ENCODE measurements around the gene SLC25A25. TPM values are rescaled to one million over a fixed set of nuclear protein-coding genes. Genes with fewer than 3 reads are reported as not detected.
A peak's percentile ranks its signal among the peaks of the same experiment; 100 is the strongest.

Gene SLC25A25
- total and polyA plus RNA-seq, 2 donors (not counting 3 experiments of a cell fraction or from before 2014, with no cell fraction given): 18.1 to 20.2 TPM

DNA sequence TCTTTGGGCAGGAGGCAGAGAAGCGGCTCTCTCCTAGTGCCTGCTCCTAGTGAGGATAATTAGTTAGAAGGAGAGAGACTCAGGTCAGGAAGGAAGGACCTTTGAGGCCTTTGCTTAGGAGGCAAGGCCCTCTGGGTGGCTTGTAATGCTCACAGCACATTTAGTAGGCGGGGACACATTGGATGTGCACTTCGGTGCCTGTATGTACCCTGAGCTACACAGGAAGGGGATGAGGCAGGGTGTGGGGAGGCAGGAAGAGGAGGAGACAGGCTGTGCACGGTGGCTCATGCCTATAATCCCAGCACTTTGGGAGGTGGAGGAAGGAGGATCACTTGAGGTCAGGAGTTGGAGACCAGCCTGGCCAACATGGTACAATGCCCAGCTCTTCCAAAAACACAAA, 74.0 kb downstream of the SLC25A25 start:
- no peak for TF ChIP-seq POLR2AphosphoS5 (IDR thresholded peaks at IDR 0.05; ENCODE audit: insufficient read depth, low read depth, low read length)
- TF ChIP-seq, protein P1, sequence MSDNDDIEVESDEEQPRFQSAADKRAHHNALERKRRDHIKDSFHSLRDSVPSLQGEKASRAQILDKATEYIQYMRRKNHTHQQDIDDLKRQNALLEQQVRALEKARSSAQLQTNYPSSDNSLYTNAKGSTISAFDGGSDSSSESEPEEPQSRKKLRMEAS (IDR thresholded peaks at IDR 0.05; ENCODE audit: insufficient read depth, insufficient read length): no peak
- TF ChIP-seq POLR2A (IDR thresholded peaks at IDR 0.05; ENCODE audit: low read depth, low read length): no peak
- no peak for TF ChIP-seq GATA2 (IDR thresholded peaks at IDR 0.05; ENCODE audit: insufficient read depth, insufficient read length, low read depth, low read length)
- POLR2A ChIA-PET: no interaction called here
- Histone ChIP-seq H3K9ac (replicated peaks; ENCODE audit: extremely low read depth, insufficient read depth, low read length) (no peak overlapping the region), H2AFZ (ENCODE audit: low read depth, low read length) (peak overlapping the region; percentile 12), H3K36me3 (ENCODE audit: control insufficient read depth in 2 of 2, extremely low read depth in 1 of 2, insufficient read depth in 2 of 2, low read length in 2 of 2) (no peaks in the 10 kb centered on the region), H3K9me3 (replicated peaks; ENCODE audit: control insufficient read depth, insufficient read depth, low read length) (no peaks in the 10 kb centered on the region), H3K4me1 (ENCODE audit: control insufficient read depth, extremely low read depth, insufficient read depth, low read length) (no peaks in the 10 kb centered on the region), H3K27me3 (ENCODE audit: control insufficient read depth in 2 of 2, insufficient read depth in 2 of 2, low read length in 2 of 2) (no peaks in the 10 kb centered on the region), H3K4me2 (ENCODE audit: insufficient read depth, low read length) (no peak overlapping the region), H3K27ac (ENCODE audit: insufficient read depth, low read depth, low read length) (no peak overlapping the region), H3K9me1 (replicated peaks; ENCODE audit: control insufficient read depth, extremely low read depth, insufficient read depth, low read length) (no peaks in the 10 kb centered on the region), H3K4me3 (replicated peaks in 1 of 3; ENCODE audit: insufficient read depth in 1 of 3, low read depth in 1 of 3, low read length in 3 of 3) (no peak overlapping the region), H4K20me1 (replicated peaks; ENCODE audit: control insufficient read depth, extremely low read depth, insufficient read depth, low read length) (no peaks in the 10 kb centered on the region), H3K79me2 (ENCODE audit: control insufficient read depth, insufficient read depth, low read length) (no peaks in the 10 kb centered on the region)
- BruUV-seq (replicated peaks): no TSS peak
- CTCF ChIA-PET: interaction anchor here (1.9 kb wide), 1 partner anchor 24 kb away, joined by 9 read pairs; no protein-coding TSS in a partner anchor
- intact Hi-C loops (cut with micrococcal nuclease): no loop called here
- no peak for DNase-seq (ENCODE audit: low read depth, low spot score)
- dilution Hi-C loops (cut with MboI; ENCODE audit: extremely low pct_ligation_motif_present, low sequenced_read_pairs): no loop called here
- no peak for FAIRE-seq

DNA sequence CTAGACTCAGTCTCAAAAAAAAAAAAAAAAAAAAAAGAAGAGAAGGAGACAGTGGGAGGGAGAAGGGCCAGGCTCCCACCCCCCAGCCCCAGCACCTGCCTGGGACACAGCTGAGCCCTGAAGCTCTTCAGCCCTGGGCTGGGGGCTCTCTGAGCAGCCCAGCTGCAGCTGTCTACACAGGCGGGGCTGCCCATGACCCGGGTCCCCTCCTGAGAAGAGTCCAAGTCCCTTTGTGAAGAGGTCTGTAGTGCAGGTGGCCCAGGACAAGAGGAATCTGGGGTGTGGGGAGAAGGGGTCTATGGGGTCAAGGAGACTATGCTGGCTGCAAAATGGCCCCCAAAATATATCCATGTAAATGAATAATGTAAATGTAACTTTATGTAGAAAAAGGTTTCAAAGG, 74.6 kb downstream of the SLC25A25 start:
- no peaks in the 10 kb centered on the region for H3K9me1 ChIP-seq (replicated peaks; ENCODE audit: control insufficient read depth, extremely low read depth, insufficient read depth, low read length)
- no peaks in the 10 kb centered on the region for H3K79me2 ChIP-seq (ENCODE audit: control insufficient read depth, insufficient read depth, low read length)
- no peak overlapping the region for H3K4me3 ChIP-seq (replicated peaks in 1 of 3; ENCODE audit: insufficient read depth in 1 of 3, low read depth in 1 of 3, low read length in 3 of 3)
- TF ChIP-seq, protein P2, sequence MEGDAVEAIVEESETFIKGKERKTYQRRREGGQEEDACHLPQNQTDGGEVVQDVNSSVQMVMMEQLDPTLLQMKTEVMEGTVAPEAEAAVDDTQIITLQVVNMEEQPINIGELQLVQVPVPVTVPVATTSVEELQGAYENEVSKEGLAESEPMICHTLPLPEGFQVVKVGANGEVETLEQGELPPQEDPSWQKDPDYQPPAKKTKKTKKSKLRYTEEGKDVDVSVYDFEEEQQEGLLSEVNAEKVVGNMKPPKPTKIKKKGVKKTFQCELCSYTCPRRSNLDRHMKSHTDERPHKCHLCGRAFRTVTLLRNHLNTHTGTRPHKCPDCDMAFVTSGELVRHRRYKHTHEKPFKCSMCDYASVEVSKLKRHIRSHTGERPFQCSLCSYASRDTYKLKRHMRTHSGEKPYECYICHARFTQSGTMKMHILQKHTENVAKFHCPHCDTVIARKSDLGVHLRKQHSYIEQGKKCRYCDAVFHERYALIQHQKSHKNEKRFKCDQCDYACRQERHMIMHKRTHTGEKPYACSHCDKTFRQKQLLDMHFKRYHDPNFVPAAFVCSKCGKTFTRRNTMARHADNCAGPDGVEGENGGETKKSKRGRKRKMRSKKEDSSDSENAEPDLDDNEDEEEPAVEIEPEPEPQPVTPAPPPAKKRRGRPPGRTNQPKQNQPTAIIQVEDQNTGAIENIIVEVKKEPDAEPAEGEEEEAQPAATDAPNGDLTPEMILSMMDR (IDR thresholded peaks at IDR 0.05; ENCODE audit: extremely low read depth in 1 of 2, insufficient read depth in 1 of 2, low read depth in 1 of 2, low read length in 2 of 2): no peak
- TF ChIP-seq, protein P1 (IDR thresholded peaks at IDR 0.05; ENCODE audit: insufficient read depth, insufficient read length): no peak
- TF ChIP-seq GATA2 (IDR thresholded peaks at IDR 0.05; ENCODE audit: insufficient read depth, insufficient read length, low read depth, low read length) (no peak), POLR2AphosphoS5 (IDR thresholded peaks at IDR 0.05; ENCODE audit: insufficient read depth, low read depth, low read length) (no peak), MYC (IDR thresholded peaks at IDR 0.05; ENCODE audit: low read depth, low read length) (no peak), EZH2 (IDR thresholded peaks at IDR 0.05; ENCODE audit: borderline replicate concordance, low read depth, low read length, severe bottlenecking) (no peak), JUN (IDR thresholded peaks at IDR 0.05; ENCODE audit: borderline replicate concordance, insufficient read depth, insufficient read length, low read depth) (no peak), FOS (IDR thresholded peaks at IDR 0.05; ENCODE audit: borderline replicate concordance, insufficient read depth, low read length) (no peak), POLR2A (IDR thresholded peaks at IDR 0.05; ENCODE audit: low read depth, low read length) (no peak)
- H3K9ac ChIP-seq (replicated peaks; ENCODE audit: extremely low read depth, insufficient read depth, low read length): no peak overlapping the region
- FAIRE-seq: no peak
- ChIA-PET POLR2A (no interaction called here), CTCF (interaction anchor here (1.9 kb wide), 1 partner anchor 25 kb away, joined by 9 read pairs; no protein-coding TSS in a partner anchor)
- no peak overlapping the region for H3K4me2 ChIP-seq (ENCODE audit: insufficient read depth, low read length)
- H4K20me1 ChIP-seq (replicated peaks; ENCODE audit: control insufficient read depth, extremely low read depth, insufficient read depth, low read length): no peaks in the 10 kb centered on the region
- H2AFZ ChIP-seq (ENCODE audit: low read depth, low read length): no peak overlapping the region
- dilution Hi-C loops (cut with MboI; ENCODE audit: extremely low pct_ligation_motif_present, low sequenced_read_pairs) (no loop called here), intact Hi-C loops (cut with micrococcal nuclease) (no loop called here)
- H3K9me3 ChIP-seq (replicated peaks; ENCODE audit: control insufficient read depth, insufficient read depth, low read length): no peaks in the 10 kb centered on the region
- DNase-seq (ENCODE audit: low read depth, low spot score): no peak
- H3K27me3 ChIP-seq (ENCODE audit: control insufficient read depth in 2 of 2, insufficient read depth in 2 of 2, low read length in 2 of 2): no peaks in the 10 kb centered on the region
- no peak overlapping the region for H3K27ac ChIP-seq (ENCODE audit: insufficient read depth, low read depth, low read length)
- BruUV-seq (replicated peaks): no TSS peak
- H3K4me1 ChIP-seq (ENCODE audit: control insufficient read depth, extremely low read depth, insufficient read depth, low read length): no peaks in the 10 kb centered on the region
- H3K36me3 ChIP-seq (ENCODE audit: control insufficient read depth in 2 of 2, extremely low read depth in 1 of 2, insufficient read depth in 2 of 2, low read length in 2 of 2): no peaks in the 10 kb centered on the region

Measured in endothelial cell of umbilical vein (primary cell).